ENCODE data around the gene CCNG2.

DNA sequence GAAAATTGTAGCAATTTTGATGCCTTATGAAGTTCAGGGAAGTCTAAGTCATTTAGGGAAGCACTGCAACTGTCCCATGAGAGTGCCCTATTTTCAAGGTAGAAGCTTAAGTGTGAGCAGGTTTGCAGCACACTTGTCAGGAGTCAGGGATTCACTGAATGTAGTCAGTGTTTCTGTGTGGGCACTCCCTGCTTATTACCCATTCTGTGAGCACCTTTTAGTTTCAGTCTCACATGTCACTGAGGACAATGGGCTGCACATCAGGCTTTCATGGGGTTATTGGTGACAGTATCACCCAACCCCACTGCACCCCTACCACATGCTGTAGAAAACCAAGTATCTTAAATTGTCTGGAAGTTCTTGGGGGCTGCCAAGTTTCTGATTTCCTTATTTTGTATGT is 2.9 kb upstream of the CCNG2 start:
- TF ChIP-seq, protein P1, sequence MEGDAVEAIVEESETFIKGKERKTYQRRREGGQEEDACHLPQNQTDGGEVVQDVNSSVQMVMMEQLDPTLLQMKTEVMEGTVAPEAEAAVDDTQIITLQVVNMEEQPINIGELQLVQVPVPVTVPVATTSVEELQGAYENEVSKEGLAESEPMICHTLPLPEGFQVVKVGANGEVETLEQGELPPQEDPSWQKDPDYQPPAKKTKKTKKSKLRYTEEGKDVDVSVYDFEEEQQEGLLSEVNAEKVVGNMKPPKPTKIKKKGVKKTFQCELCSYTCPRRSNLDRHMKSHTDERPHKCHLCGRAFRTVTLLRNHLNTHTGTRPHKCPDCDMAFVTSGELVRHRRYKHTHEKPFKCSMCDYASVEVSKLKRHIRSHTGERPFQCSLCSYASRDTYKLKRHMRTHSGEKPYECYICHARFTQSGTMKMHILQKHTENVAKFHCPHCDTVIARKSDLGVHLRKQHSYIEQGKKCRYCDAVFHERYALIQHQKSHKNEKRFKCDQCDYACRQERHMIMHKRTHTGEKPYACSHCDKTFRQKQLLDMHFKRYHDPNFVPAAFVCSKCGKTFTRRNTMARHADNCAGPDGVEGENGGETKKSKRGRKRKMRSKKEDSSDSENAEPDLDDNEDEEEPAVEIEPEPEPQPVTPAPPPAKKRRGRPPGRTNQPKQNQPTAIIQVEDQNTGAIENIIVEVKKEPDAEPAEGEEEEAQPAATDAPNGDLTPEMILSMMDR (IDR thresholded peaks at IDR 0.05), result no peak
- no peak for TF ChIP-seq POLR2A (IDR thresholded peaks at IDR 0.05)
